GM13976 (cell line): Measurements from ENCODE around the gene DRD1.

Experiments
- DNase-seq: peaks from one replicate; pipeline ENCODE4 v3.0.0; 2012; ENCODE audit warnings: low spot score
- CTCF ChIP-seq: IDR thresholded peaks from 2 replicates; pipeline ENCODE4 v1.5.1; 2012; ENCODE audit warnings: borderline replicate concordance, mild to moderate bottlenecking; ENCODE audit not compliant: insufficient read depth; ENCODE audit errors: extremely low read depth, missing control alignments, control extremely low read depth
- in situ Hi-C: fragments of 300-500 bp; cut with MboI; formaldehyde crosslinking; loops from one replicate; pipeline ENCODE4 v1.12.0; 2022; ENCODE audit warnings: low sequenced_read_pairs, mixed read lengths, inconsistent platforms; ENCODE audit not compliant: unreplicated experiment

The DRD1 gene

GRCh38 chr5:175444060-175444904 lies at the start of gene DRD1:
Gene DRD1, minus strand, starts transcription at chr5:175444182. Its CDS starts 1,083 bp downstream, at chr5:175443099.
- peak; percentile 82 for DNase-seq
- peak; percentile 72 for TF ChIP-seq CTCF
- in situ Hi-C loops, result loop anchor here (10.0 kb wide), 1 partner anchor 489 kb away; no protein-coding TSS in a partner anchor

DNA sequence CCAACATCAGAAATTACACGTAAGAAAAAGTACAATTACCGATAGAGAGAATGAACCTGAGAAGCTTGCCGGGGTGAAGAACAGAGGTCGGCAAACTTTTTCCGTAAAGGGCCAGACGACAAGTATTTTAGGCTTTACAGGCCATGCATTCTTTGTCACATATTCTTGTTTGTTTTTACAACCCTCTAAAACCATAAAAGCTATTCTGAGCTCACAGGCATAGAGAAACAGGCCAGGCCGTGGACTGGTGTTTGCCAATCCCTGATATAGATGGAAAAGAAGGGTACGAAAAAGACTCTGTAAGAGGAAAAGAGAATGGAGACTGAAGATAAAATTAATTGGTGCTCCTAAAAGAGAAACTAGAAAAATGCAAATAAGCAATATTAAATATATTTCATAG lies 49.7 kb upstream of the DRD1 start:
- no peak for TF ChIP-seq CTCF
- no peak for DNase-seq
- in situ Hi-C loops, result no loop called here

DNA sequence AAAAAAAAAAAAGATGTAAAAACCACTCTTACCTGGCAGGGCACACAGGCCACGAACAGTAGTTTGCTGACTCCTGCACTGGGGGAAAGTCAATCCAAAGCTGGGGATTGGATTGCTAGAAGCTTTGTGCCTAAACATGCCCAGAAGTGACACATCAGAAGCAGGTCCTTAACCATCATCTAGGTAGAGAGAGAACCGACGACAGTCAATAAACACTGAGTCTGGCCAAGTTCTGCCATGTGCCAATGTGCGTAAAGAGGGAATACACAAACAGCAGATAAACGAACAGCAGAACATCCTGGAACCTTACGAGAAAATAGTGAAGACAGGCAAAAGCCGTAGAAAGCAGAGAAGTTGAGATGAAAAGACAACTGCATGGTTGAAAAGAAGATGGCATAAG lies 49.3 kb upstream of the DRD1 start:
- in situ Hi-C loops, result no loop called here
- DNase-seq, result no peak

DNA sequence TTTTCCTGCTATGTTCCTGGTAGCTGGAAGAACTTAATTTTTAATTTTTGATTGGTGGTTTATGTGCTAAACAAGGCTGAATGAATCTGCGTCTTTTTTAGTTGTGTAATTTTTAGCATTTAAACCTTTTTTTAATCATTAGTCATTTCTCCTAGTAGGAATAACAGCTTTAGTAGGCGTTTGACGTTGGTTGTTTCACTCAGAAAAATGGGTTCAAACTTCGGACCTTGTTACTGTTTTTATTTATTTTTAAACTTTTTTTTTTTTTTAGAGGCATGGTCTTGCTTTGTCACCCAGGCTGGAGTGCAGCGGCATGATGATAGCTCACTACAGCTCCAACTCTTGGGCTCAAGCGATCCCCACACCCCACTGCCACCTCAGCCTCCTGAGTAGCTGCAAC lies 47.2 kb upstream of the DRD1 start:
- no peak for TF ChIP-seq CTCF
- DNase-seq, result no peak
- in situ Hi-C loops, result no loop called here

More for the DNA sequence above, 49.3 kb upstream of the DRD1 start:
- no peak for TF ChIP-seq CTCF

GRCh38 chr5:175489693-175490443 lies 45.9 kb upstream of the DRD1 start:
- peak; percentile 34 for DNase-seq
- TF ChIP-seq CTCF, result no peak
- in situ Hi-C loops, result no loop called here

- in situ Hi-C loops, result no loop called here
- no peak for TF ChIP-seq CTCF
- DNase-seq, result no peak
Observed at GRCh38 chr5:175487514-175488222, 43.7 kb upstream of the DRD1 start.
